SU-DHL-6 (cell line): ENCODE measurements around the gene MCM5.

Experiments
- H2AFZ ChIP-seq: fragments of 200-600 bp; sonication (generic); 2 replicates; pipeline ENCODE4 v1.6.1; 2014; ENCODE audit warnings: low read depth, mild to moderate bottlenecking, moderate library complexity, mixed read lengths, antibody characterized with exemption, low read length; ENCODE audit not compliant: severe bottlenecking
- H3F3A ChIP-seq: fragments of 200-600 bp; shearing (Covaris generic); 2 replicates; pipeline ENCODE4 v1.6.0; 2016; ENCODE audit warnings: antibody characterized with exemption, mild to moderate bottlenecking; ENCODE audit not compliant: insufficient read depth
- H3K27ac ChIP-seq: fragments of 200-600 bp; sonication (generic); 2 replicates; pipeline ENCODE4 v1.5.1; 2016; ENCODE audit warnings: low read depth, mild to moderate bottlenecking, low read length, moderate library complexity, mixed read lengths
- H3K27me3 ChIP-seq: fragments of 200-600 bp; sonication (generic), shearing (Covaris generic); 2 replicates; pipeline ENCODE4 v1.6.0; 2014; ENCODE audit warnings: mild to moderate bottlenecking, low read length
- H3K36me3 ChIP-seq: fragments of 200-600 bp; sonication (generic); 2 replicates; pipeline ENCODE4 v1.6.1; 2014; ENCODE audit warnings: mild to moderate bottlenecking, low read length, mixed read lengths
- H3K4me2 ChIP-seq: fragments of 300-600, 200-600 bp; shearing (Covaris generic), sonication (generic); 2 replicates; pipeline ENCODE4 v1.6.0; 2014; ENCODE audit warnings: low read length, low read depth, mild to moderate bottlenecking; ENCODE audit not compliant: poor library complexity, severe bottlenecking
- H3K4me3 ChIP-seq: fragments of 200-600 bp; sonication (generic); 2 replicates; pipeline ENCODE4 v1.5.1; 2014; ENCODE audit warnings: antibody characterized with exemption, low read length, mild to moderate bottlenecking, mixed read lengths; ENCODE audit not compliant: insufficient read depth, poor library complexity, severe bottlenecking
- H3K79me2 ChIP-seq: fragments of 200-600 bp; sonication (generic); 2 replicates; pipeline ENCODE4 v1.6.1; 2014; ENCODE audit warnings: mild to moderate bottlenecking, low read length, moderate library complexity; ENCODE audit not compliant: insufficient read depth
- H3K9ac ChIP-seq: fragments of 200-600 bp; sonication (generic); 2 replicates; pipeline ENCODE4 v1.7.0; 2014; ENCODE audit warnings: mild to moderate bottlenecking, low read length
- H3K9me2 ChIP-seq: fragments of 200-600 bp; sonication (generic); replicated peaks from 2 replicates; pipeline ENCODE4 v1.6.1; 2014; ENCODE audit warnings: low read length; ENCODE audit not compliant: insufficient read depth
- H3K9me3 ChIP-seq: fragments of 200-600 bp; sonication (generic); 2 replicates; pipeline ENCODE4 v1.6.1; 2014; ENCODE audit warnings: low read length, mixed read lengths; ENCODE audit not compliant: insufficient read depth
- H4K20me1 ChIP-seq: fragments of 200-600 bp; sonication (generic); 2 replicates; pipeline ENCODE4 v1.6.1; 2014; ENCODE audit warnings: low read depth, mild to moderate bottlenecking, antibody characterized with exemption, low read length, moderate library complexity, mixed read lengths
- EZH2phosphoT487 ChIP-seq: fragments of 200-600 bp; sonication (generic), shearing (Covaris generic); conservative IDR thresholded peaks from 2 replicates; pipeline ENCODE4 v1.6.1; 2018; ENCODE audit warnings: mild to moderate bottlenecking, antibody characterized with exemption, low read length, moderate library complexity, mixed read lengths
- TF ChIP-seq, protein P1 (sequence below): fragments of 200-600 bp; sonication (generic); IDR thresholded peaks from one replicate; pipeline ENCODE4 v1.5.1; 2017; ENCODE audit warnings: antibody characterized with exemption, mild to moderate bottlenecking, low read length, moderate library complexity; ENCODE audit not compliant: insufficient read depth, poor library complexity, severe bottlenecking

Gene MCM5

GRCh38 chr22:35373781-35374180 is 26.2 kb upstream of the MCM5 start:
- Histone ChIP-seq H3K9ac (no peak overlapping the region), H3K36me3 (no peaks in the 10 kb centered on the region), H3K27me3 (no peaks in the 10 kb centered on the region), H3K27ac (no peak overlapping the region), H3F3A (0 out of 2 replicates have a peak, but pooled peaks cover 3% of the 10 kb centered on the region), H3K4me2 (no peak overlapping the region), H3K9me2 (no peaks in the 10 kb centered on the region), H3K4me3 (no peak overlapping the region), H4K20me1 (no peaks in the 10 kb centered on the region), H3K9me3 (no peaks in the 10 kb centered on the region), H3K79me2 (no peaks in the 10 kb centered on the region), H2AFZ (no peak overlapping the region)
- no peak for TF ChIP-seq EZH2phosphoT487
- TF ChIP-seq, protein P1, sequence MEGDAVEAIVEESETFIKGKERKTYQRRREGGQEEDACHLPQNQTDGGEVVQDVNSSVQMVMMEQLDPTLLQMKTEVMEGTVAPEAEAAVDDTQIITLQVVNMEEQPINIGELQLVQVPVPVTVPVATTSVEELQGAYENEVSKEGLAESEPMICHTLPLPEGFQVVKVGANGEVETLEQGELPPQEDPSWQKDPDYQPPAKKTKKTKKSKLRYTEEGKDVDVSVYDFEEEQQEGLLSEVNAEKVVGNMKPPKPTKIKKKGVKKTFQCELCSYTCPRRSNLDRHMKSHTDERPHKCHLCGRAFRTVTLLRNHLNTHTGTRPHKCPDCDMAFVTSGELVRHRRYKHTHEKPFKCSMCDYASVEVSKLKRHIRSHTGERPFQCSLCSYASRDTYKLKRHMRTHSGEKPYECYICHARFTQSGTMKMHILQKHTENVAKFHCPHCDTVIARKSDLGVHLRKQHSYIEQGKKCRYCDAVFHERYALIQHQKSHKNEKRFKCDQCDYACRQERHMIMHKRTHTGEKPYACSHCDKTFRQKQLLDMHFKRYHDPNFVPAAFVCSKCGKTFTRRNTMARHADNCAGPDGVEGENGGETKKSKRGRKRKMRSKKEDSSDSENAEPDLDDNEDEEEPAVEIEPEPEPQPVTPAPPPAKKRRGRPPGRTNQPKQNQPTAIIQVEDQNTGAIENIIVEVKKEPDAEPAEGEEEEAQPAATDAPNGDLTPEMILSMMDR, result no peak

- Histone ChIP-seq H3K9ac (no peak overlapping the region), H3K4me2 (no peak overlapping the region), H3K4me3 (no peak overlapping the region), H3K79me2 (no peaks in the 10 kb centered on the region), H3K9me3 (no peaks in the 10 kb centered on the region), H3F3A (0 out of 2 replicates have a peak, but pooled peaks cover 3% of the 10 kb centered on the region), H3K9me2 (no peaks in the 10 kb centered on the region), H2AFZ (no peak overlapping the region), H3K27me3 (no peaks in the 10 kb centered on the region), H3K27ac (no peak overlapping the region), H3K36me3 (no peaks in the 10 kb centered on the region), H4K20me1 (no peaks in the 10 kb centered on the region)
- TF ChIP-seq EZH2phosphoT487, result no peak
- TF ChIP-seq, protein P1, result no peak
Observed at GRCh38 chr22:35375031-35375430, 24.9 kb upstream of the MCM5 start.

DNA sequence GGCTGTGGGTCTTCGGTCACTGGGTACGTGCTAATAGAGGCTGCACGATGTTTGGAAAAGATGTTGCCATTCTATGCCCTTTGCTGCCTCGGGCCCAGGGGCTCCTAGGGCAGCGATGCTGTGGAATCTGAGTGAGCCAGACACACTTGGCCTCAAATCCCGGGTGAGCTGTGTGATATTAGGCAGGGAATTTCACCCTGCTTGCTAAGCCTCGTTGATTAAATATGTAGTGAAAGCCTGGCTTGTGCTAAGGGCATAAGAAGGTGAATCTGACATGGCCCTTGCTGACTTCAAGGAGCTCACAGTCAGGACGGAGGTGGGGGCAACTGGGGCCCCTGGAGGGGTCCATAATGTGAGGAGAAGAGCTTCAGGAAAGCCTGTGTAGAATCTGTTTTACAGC is 24.4 kb upstream of the MCM5 start:
- Histone ChIP-seq H2AFZ (no peak overlapping the region), H3K9me3 (no peaks in the 10 kb centered on the region), H3K9me2 (no peaks in the 10 kb centered on the region), H4K20me1 (no peaks in the 10 kb centered on the region), H3K79me2 (no peaks in the 10 kb centered on the region), H3K36me3 (no peaks in the 10 kb centered on the region), H3K27me3 (no peaks in the 10 kb centered on the region), H3K4me3 (no peak overlapping the region), H3F3A (0 out of 2 replicates have a peak, but pooled peaks cover 3% of the 10 kb centered on the region), H3K9ac (no peak overlapping the region), H3K27ac (no peak overlapping the region), H3K4me2 (no peak overlapping the region)
- TF ChIP-seq, protein P1, result no peak
- no peak for TF ChIP-seq EZH2phosphoT487
